Mesenchymal stem cell (in vitro differentiated cells and primary cell): Measurements from ENCODE around the gene COL1A2.

Source experiments
- DNase-seq: peaks from one replicate; pipeline ENCODE4 v3.0.0-alpha.2; 2013
- H2AFZ ChIP-seq: one replicate; pipeline ENCODE4 v1.6.1; 2013; ENCODE audit warnings: low read depth, mild to moderate bottlenecking, control low read depth, inconsistent platforms, low read length, moderate library complexity
- H2AK5ac ChIP-seq: 2 replicates; pipeline ENCODE4 v1.6.1; 2013; ENCODE audit warnings: low read length, moderate library complexity, mild to moderate bottlenecking, inconsistent platforms; ENCODE audit not compliant: severe bottlenecking
- H2BK120ac ChIP-seq: one replicate; pipeline ENCODE4 v1.6.1; 2013; ENCODE audit warnings: low read depth, mild to moderate bottlenecking, inconsistent platforms, low read length, moderate library complexity
- H2BK12ac ChIP-seq, 2 experiments: one replicate each; pipeline ENCODE4 v1.6.1; 2013; ENCODE audit warnings: inconsistent platforms in 2 of 2, low read length in 2 of 2, mild to moderate bottlenecking in 2 of 2, moderate library complexity in 2 of 2, control low read depth in 1 of 2
- H2BK15ac ChIP-seq: one replicate; pipeline ENCODE4 v1.6.1; 2013; ENCODE audit warnings: mild to moderate bottlenecking, low read depth, inconsistent platforms; ENCODE audit not compliant: poor library complexity, severe bottlenecking
- H2BK5ac ChIP-seq: 2 replicates; pipeline ENCODE4 v1.6.1; 2013; ENCODE audit warnings: low read depth, mild to moderate bottlenecking, low read length, control low read depth, inconsistent platforms; ENCODE audit not compliant: poor library complexity, severe bottlenecking
- H3K14ac ChIP-seq, 2 experiments: one replicate each; pipeline ENCODE4 v1.6.1; 2013; ENCODE audit warnings: inconsistent platforms in 2 of 2, low read length in 2 of 2, control low read depth in 1 of 2, mild to moderate bottlenecking in 1 of 2, moderate library complexity in 1 of 2
- H3K18ac ChIP-seq, 2 experiments: one replicate each; pipeline ENCODE4 v1.6.1; 2013; ENCODE audit warnings: inconsistent platforms in 2 of 2, low read length in 2 of 2, control low read depth in 1 of 2, low read depth in 1 of 2, mild to moderate bottlenecking in 1 of 2
- H3K23ac ChIP-seq, 2 experiments: one replicate each; pipeline ENCODE4 v1.6.1; 2013; ENCODE audit warnings: inconsistent platforms in 2 of 2, low read length in 2 of 2, mild to moderate bottlenecking in 2 of 2, moderate library complexity in 2 of 2, control low read depth in 1 of 2
- H3K27ac ChIP-seq: 2 replicates; pipeline ENCODE4 v1.5.1; 2013; ENCODE audit warnings: mild to moderate bottlenecking, moderate library complexity, low read length, control low read depth, inconsistent platforms; ENCODE audit not compliant: poor library complexity, severe bottlenecking
- H3K27me3 ChIP-seq, 2 experiments: 2 replicates each; pipeline versions ENCODE4 v1.6.1 to v1.7.0; 2013; ENCODE audit warnings: low read length in 2 of 2, mild to moderate bottlenecking in 2 of 2, moderate library complexity in 2 of 2, control low read depth in 1 of 2, inconsistent platforms in 1 of 2; ENCODE audit not compliant: control insufficient read depth in 1 of 2, insufficient read depth in 1 of 2
- H3K36me3 ChIP-seq, 2 experiments: 2 replicates each; pipeline versions ENCODE4 v1.6.1 to v1.7.0; 2013; ENCODE audit warnings: low read length in 2 of 2, control low read depth in 1 of 2, inconsistent platforms in 1 of 2, low read depth in 1 of 2, mild to moderate bottlenecking in 1 of 2; ENCODE audit not compliant: insufficient read depth in 2 of 2, control insufficient read depth in 1 of 2
- H3K4ac ChIP-seq, 2 experiments: one replicate each; pipeline ENCODE4 v1.6.1; 2013; ENCODE audit warnings: inconsistent platforms in 2 of 2, low read length in 2 of 2, mild to moderate bottlenecking in 2 of 2, moderate library complexity in 2 of 2, control low read depth in 1 of 2, low read depth in 1 of 2
- H3K4me1 ChIP-seq: 2 replicates; pipeline ENCODE4 v1.6.1; 2013; ENCODE audit warnings: low read depth, low read length, control low read depth; ENCODE audit not compliant: control insufficient read depth, insufficient read depth
- H3K4me2 ChIP-seq: 2 replicates; pipeline ENCODE4 v1.6.1; 2013; ENCODE audit warnings: low read length, mild to moderate bottlenecking, inconsistent platforms; ENCODE audit not compliant: poor library complexity, severe bottlenecking
- H3K4me3 ChIP-seq, 2 experiments: 2 replicates each; pipeline versions ENCODE4 v1.5.1 to v1.7.0; 2013; ENCODE audit warnings: low read length in 2 of 2, mild to moderate bottlenecking in 2 of 2, control low read depth in 1 of 2, low read depth in 1 of 2; ENCODE audit not compliant: insufficient read depth in 1 of 2
- H3K79me1 ChIP-seq: replicated peaks from 2 replicates; pipeline ENCODE4 v1.6.1; 2013; ENCODE audit warnings: mild to moderate bottlenecking, control low read depth, low read length, inconsistent platforms; ENCODE audit not compliant: poor library complexity, severe bottlenecking
- H3K9ac ChIP-seq: 2 replicates; pipeline ENCODE4 v1.7.0; 2013; ENCODE audit warnings: mild to moderate bottlenecking, low read length, moderate library complexity
- H3K9me3 ChIP-seq: 2 replicates; pipeline ENCODE4 v1.7.0; 2013; ENCODE audit warnings: mild to moderate bottlenecking, low read length; ENCODE audit not compliant: control insufficient read depth
- H4K8ac ChIP-seq: one replicate; pipeline ENCODE4 v1.6.1; 2013; ENCODE audit warnings: inconsistent platforms, mild to moderate bottlenecking, low read length, moderate library complexity
- H4K91ac ChIP-seq: one replicate; pipeline ENCODE4 v1.6.1; 2013; ENCODE audit warnings: mild to moderate bottlenecking, low read length, inconsistent platforms
- WGBS: methylation state at CpG from one replicate; pipeline ENCODE4 v1.1.7; 2013; ENCODE audit warnings: mixed read lengths; 5-methylcytosine and 5-hydroxymethylcytosine counted together

The COL1A2 gene

DNA sequence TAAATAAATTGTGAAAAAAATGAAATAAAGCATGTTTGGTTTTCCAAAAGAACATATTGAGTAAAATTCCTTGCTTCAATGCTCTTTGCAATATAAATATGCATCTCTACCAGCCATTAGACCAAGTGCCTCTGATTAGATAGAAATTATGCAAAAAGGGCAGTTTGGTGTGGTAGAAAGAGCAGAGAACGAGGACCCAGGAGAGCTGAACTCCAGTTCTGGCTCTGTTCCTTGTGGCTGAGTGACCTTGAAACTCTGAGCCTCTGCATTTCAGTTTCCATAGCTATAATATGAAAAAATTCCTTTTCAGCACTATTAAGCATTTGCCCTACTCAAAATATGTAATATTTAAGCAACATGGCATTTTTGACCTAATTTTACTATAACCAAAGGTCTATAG, 36.5 kb downstream of the COL1A2 start:
- H2AK5ac ChIP-seq: no peak overlapping the region
- H3K4me3 ChIP-seq: no peak overlapping the region

DNA sequence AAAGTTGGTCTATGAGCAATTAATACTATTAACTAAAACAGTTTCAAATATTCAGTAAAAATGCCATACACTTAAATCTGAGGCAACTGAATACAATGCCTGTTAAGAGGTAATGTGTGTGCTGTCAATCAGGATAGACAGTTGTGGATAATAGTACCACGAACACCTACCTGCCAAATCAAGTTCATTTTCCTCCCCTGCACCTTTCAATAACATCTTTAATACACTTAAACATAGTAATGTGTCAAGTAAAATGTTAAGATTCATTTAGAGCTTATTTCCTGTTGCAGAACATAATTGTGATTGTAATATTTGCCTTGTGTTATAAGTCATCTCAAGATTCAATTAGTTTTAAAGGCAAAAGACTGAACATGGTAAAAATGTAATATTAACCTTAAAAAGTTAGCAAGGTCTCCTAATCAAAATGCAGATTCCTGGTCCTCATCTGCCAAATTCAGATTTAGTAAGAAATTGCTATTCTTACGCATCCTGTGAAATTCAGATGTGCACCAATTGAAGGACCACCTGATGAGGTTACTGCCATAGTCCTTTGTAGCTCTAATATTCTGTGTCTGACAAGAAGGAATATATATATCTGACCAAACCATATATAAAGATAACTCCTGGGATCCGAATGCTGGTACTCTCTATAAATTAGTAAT, 37.1 kb downstream of the COL1A2 start:
- no peak for DNase-seq
- H2AK5ac ChIP-seq: no peak overlapping the region
- 100% methylated on average over 1 of the region's 3 CpGs for WGBS
- H3K4ac ChIP-seq: no peak overlapping the region
- H4K8ac ChIP-seq: no peak overlapping the region
- no peak overlapping the region for H2BK12ac ChIP-seq
- no peak overlapping the region for H3K27ac ChIP-seq
- H3K18ac ChIP-seq: no peak overlapping the region
- no peaks in the 10 kb centered on the region for H3K27me3 ChIP-seq
- H2AFZ ChIP-seq: no peak overlapping the region
- H3K9ac ChIP-seq: peak overlapping the region; percentile 94
- H3K14ac ChIP-seq: no peak overlapping the region
- H3K4me2 ChIP-seq: no peak overlapping the region
- no peak overlapping the region for H4K91ac ChIP-seq
- no peak overlapping the region for H3K23ac ChIP-seq
- peaks cover 16 to 44% of the 10 kb centered on the region in 2 experiments for H3K36me3 ChIP-seq
- H3K4me3 ChIP-seq: no peak overlapping the region
- no peak overlapping the region for H2BK15ac ChIP-seq
- peaks cover 5% of the 10 kb centered on the region for H3K79me1 ChIP-seq
- H2BK5ac ChIP-seq: no peak overlapping the region
- no peaks in the 10 kb centered on the region for H3K4me1 ChIP-seq
- H3K9me3 ChIP-seq: no peaks in the 10 kb centered on the region
- no peak overlapping the region for H2BK120ac ChIP-seq

More for the DNA sequence above, 36.5 kb downstream of the COL1A2 start:
- Histone ChIP-seq H2BK120ac (no peak overlapping the region), H3K27me3 (no peaks in the 10 kb centered on the region), H4K91ac (no peak overlapping the region), H3K9me3 (no peaks in the 10 kb centered on the region), H2AFZ (no peak overlapping the region), H3K14ac (no peak overlapping the region), H3K4me1 (no peaks in the 10 kb centered on the region), H3K4ac (no peak overlapping the region), H3K79me1 (peaks cover 5% of the 10 kb centered on the region), H2BK15ac (no peak overlapping the region), H3K9ac (peak overlapping the region; percentile 94), H3K36me3 (peaks cover 19 to 50% of the 10 kb centered on the region in 2 experiments), H3K23ac (no peak overlapping the region), H3K27ac (no peak overlapping the region), H3K18ac (no peak overlapping the region), H3K4me2 (no peak overlapping the region), H4K8ac (no peak overlapping the region), H2BK12ac (no peak overlapping the region), H2BK5ac (no peak overlapping the region)
- no peak for DNase-seq
- 100% methylated on average over 1 of the region's 1 CpG for WGBS

DNA sequence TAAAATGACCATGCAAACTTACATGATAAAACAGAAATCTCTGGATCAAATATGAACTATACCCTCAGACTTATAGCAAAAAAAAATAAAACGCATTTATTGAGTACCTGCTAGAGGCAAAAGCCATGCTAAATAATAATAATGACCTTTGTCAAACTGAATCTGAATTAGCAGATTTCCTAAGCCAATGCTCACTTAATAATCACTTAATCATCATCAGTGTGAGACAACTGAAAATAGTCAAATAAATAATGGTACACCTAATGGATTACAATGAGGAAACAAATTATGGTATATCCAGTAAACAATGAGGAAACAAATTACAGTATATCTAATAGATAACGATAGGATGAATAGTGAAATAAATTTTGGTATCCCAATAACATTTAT, 37.6 kb downstream of the COL1A2 start:
- Histone ChIP-seq H4K8ac (no peak overlapping the region), H3K9me3 (no peaks in the 10 kb centered on the region), H2BK15ac (no peak overlapping the region), H3K79me1 (peaks cover 3% of the 10 kb centered on the region), H3K27me3 (no peaks in the 10 kb centered on the region), H3K4me2 (no peak overlapping the region), H3K36me3 (peaks cover 11 to 39% of the 10 kb centered on the region in 2 experiments), H2BK120ac (no peak overlapping the region), H4K91ac (no peak overlapping the region), H3K14ac (no peak overlapping the region), H3K4me3 (no peak overlapping the region), H2AFZ (no peak overlapping the region), H2BK12ac (no peak overlapping the region), H3K4ac (no peak overlapping the region), H2AK5ac (no peak overlapping the region), H3K4me1 (no peaks in the 10 kb centered on the region), H3K27ac (no peak overlapping the region), H2BK5ac (no peak overlapping the region), H3K23ac (no peak overlapping the region), H3K18ac (no peak overlapping the region), H3K9ac (no peak overlapping the region)
- 90% methylated on average over 1 of the region's 2 CpGs for WGBS
- no peak for DNase-seq

DNA sequence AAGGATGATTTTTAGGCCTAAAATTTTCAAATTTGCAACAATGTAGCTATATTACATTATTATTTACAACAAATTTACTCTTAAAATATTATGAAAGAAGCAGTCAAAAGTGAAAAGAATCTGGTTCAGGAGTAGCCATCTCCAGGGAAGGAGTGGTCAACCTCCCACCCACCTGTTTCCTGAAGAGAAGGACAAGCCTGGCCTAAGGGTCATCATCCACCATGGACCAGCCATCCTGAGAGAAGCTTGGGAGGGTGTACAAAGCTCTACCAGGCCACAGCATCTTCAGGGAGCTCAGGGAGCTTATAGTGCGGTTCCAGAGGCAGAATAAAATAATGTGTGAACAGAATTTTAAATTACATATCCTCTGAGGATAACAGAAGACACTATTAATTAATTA, 38.1 kb downstream of the COL1A2 start:
- H4K91ac ChIP-seq: no peak overlapping the region
- no peaks in the 10 kb centered on the region for H3K27me3 ChIP-seq
- no peak overlapping the region for H2AK5ac ChIP-seq
- H3K79me1 ChIP-seq: peaks cover 1% of the 10 kb centered on the region
- no peak overlapping the region for H3K4ac ChIP-seq
- WGBS: no CpG with 5 or more reads among the region's 1 CpG
- no peaks in the 10 kb centered on the region for H3K4me1 ChIP-seq
- H3K9ac ChIP-seq: no peak overlapping the region
- no peak overlapping the region for H3K14ac ChIP-seq
- no peaks in the 10 kb centered on the region for H3K9me3 ChIP-seq
- H3K27ac ChIP-seq: no peak overlapping the region
- no peak overlapping the region for H3K23ac ChIP-seq
- H2AFZ ChIP-seq: no peak overlapping the region
- H2BK12ac ChIP-seq: no peak overlapping the region
- no peak for DNase-seq
- H3K4me3 ChIP-seq: no peak overlapping the region
- H2BK120ac ChIP-seq: no peak overlapping the region
- no peak overlapping the region for H3K4me2 ChIP-seq
- H3K18ac ChIP-seq: no peak overlapping the region
- no peak overlapping the region for H2BK15ac ChIP-seq
- H4K8ac ChIP-seq: no peak overlapping the region
- no peak overlapping the region for H2BK5ac ChIP-seq
- peaks cover 6 to 33% of the 10 kb centered on the region in 2 experiments for H3K36me3 ChIP-seq
